Central memory CD8-positive, alpha-beta T cell (primary cell): ENCODE data around the gene VENTX.
"Not testable (repeated sequence)": the region's sequence is repeated elsewhere in the genome, so short reads cannot be mapped to it uniquely, and the experiment has no call there.

Experiments
- ATAC-seq: fragments of 150-1000 bp; cut with Tn5 transposase; replicated peaks from 2 replicates; pipeline ENCODE4 v1.10.0; 2022; ENCODE audit warnings: mild to moderate bottlenecking, moderate FRiP score, moderate number of reproducible peaks; ENCODE audit not compliant: poor library complexity, severe bottlenecking; ENCODE audit errors: extremely low read depth
- DNase-seq, 2 donors: peaks; one replicate each; pipeline ENCODE4 v3.0.0; 2021; ENCODE audit warnings: low spot score in 2 of 2
- H3K27ac Mint-ChIP-seq: one replicate; pipeline ENCODE4 v1.8.0; 2022; ENCODE audit warnings: low read depth, mild to moderate bottlenecking, moderate library complexity, mixed read lengths
- H3K27me3 Mint-ChIP-seq: one replicate; pipeline ENCODE4 v1.8.0; 2022; ENCODE audit warnings: mixed read lengths
- H3K36me3 Mint-ChIP-seq: one replicate; pipeline ENCODE4 v1.8.0; 2022; ENCODE audit warnings: mild to moderate bottlenecking, moderate library complexity, mixed read lengths; ENCODE audit not compliant: insufficient read depth
- H3K4me1 Mint-ChIP-seq: one replicate; pipeline ENCODE4 v1.8.0; 2022; ENCODE audit warnings: mixed read lengths
- H3K4me3 Mint-ChIP-seq: one replicate; pipeline ENCODE4 v1.8.0; 2022; ENCODE audit warnings: mild to moderate bottlenecking, moderate library complexity, mixed read lengths
- H3K9me3 Mint-ChIP-seq: one replicate; pipeline ENCODE4 v1.8.0; 2022; ENCODE audit warnings: mixed read lengths

The VENTX gene

DNA sequence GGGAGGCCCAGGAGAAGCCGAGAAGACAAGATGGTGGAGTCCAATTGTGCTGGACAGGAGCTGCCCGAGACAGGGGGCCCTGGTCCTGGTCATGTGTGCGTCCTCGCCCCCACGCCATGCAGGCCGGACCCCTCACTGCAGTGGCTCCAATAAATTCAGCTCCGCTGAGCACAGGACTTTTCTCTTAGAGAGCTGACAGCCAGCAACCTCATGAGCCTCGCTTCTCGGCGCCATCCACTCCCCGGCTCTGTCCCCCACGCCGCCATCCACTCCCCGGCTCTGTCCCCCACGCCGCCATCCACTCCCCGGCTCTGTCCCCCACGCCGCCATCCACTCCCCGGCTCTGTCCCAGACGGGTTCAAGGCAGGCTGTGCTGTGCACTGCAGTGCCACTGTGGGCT, 10.4 kb upstream of the VENTX start:
- no peak overlapping the region for H3K27ac Mint-ChIP-seq
- ATAC-seq: no peak
- no peak for DNase-seq
- peaks cover 7% of the 10 kb centered on the region for H3K4me1 Mint-ChIP-seq
- no peaks in the 10 kb centered on the region for H3K9me3 Mint-ChIP-seq
- H3K4me3 Mint-ChIP-seq: no peak overlapping the region
- peaks cover 58% of the 10 kb centered on the region for H3K27me3 Mint-ChIP-seq
- peaks cover 3% of the 10 kb centered on the region for H3K36me3 Mint-ChIP-seq

DNA sequence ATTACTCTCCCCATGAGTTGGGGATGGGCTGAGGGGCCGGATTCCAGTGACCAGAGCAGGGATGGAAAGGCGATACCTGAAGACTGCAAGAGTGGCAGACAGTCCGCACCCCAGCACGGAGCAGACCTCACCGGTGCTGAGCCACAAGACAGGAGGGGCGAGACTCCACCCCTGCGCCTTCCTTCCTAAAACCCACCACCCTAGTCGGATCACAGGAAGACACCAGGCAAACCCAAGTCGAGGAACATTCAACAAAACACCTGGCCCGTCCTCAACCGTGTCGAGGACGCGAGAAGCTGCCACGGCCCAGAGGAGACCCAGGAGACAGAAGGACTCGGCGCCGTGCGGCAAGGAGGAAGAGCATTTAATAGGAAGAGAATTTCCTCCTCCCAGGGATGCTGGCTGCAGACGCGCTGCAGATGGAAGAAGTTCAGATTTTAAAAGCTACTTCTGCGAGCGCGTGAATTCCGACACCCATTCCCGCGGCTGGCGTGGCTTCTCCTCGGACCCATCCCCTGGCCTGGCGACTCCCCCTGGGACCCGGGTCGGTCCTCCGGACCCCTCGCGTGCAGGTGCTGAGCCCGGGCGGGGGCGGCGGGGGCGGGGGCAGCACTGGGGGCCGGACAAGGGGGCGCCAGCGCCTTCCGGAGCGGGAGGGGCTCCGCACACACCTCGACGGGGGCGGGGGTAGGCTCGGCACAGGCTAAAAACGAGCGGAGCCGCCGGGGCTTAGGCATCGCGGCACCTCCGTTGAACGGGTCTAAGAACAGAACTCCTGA, 8.2 kb upstream of the VENTX start:
- Mint-ChIP-seq H3K4me1 (peaks cover 7% of the 10 kb centered on the region), H3K27ac (no peak overlapping the region), H3K9me3 (no peaks in the 10 kb centered on the region), H3K4me3 (peak overlapping the region; percentile 55), H3K27me3 (peaks cover 78% of the 10 kb centered on the region), H3K36me3 (peaks cover 3% of the 10 kb centered on the region)
- DNase-seq (no peak), ATAC-seq (no peak)

DNA sequence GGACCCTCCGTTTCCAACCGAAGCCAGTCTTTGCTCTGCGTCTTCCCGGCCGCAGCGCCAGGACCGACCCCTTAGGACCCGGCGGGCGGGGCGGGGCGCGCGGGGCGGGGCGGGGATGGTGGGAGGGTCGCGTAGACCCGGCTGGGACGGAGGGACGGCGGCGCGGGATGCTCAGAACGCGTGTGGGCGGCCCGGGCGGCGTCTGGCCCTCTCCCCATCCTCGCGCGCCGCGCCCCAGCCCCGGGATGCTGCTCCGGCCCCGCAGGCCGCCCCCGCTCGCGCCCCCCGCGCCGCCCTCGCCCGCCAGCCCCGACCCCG, 7.7 kb upstream of the VENTX start, which contains the start of gene UTF1:
UTF1 (plus strand) TSS at position 174 of the 318 bp plus-strand sequence; CDS start at position 246, 72 bp downstream.
- peaks cover 3% of the 10 kb centered on the region for H3K36me3 Mint-ChIP-seq
- no peak within 1 kb of the TSS for H3K27ac Mint-ChIP-seq
- H3K9me3 Mint-ChIP-seq: no peaks in the 10 kb centered on the region
- ATAC-seq (no peak), DNase-seq (no peak)
- H3K27me3 Mint-ChIP-seq: peaks cover 78% of the 10 kb centered on the region
- H3K4me1 Mint-ChIP-seq: peaks cover 7% of the 10 kb centered on the region
- peak within 1 kb of the TSS; percentile 55 for H3K4me3 Mint-ChIP-seq

DNA sequence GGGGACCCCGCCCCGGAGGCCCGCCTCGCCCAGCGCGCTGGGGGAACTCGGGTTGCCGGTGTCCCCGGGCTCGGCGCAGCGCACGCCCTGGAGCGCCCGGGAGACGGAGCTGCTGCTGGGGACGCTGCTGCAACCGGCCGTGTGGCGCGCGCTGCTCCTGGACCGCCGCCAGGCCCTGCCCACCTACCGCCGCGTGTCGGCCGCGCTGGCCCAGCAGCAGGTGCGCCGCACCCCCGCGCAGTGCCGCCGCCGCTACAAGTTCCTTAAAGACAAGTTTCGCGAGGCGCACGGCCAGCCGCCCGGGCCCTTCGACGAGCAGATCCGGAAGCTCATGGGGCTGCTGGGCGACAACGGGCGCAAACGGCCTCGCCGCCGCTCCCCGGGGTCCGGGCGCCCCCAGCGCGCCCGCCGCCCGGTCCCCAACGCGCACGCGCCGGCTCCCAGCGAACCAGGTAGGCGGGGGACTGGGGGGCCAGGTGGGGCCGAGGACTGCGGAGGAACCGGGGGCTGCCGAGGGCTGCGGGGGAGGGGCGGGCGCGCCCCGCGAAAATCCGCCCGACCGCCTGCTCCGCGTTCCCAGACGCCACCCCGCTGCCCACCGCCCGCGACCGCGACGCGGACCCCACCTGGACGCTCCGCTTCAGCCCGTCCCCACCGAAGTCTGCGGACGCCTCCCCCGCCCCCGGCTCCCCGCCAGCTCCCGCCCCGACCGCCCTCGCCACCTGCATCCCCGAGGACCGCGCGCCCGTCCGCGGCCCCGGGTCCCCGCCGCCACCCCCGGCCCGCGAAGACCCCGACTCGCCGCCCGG, 7.1 kb upstream of the VENTX start:
- no peak for ATAC-seq
- Mint-ChIP-seq H3K27me3 (peaks cover 74% of the 10 kb centered on the region), H3K36me3 (peaks cover 3% of the 10 kb centered on the region), H3K9me3 (no peaks in the 10 kb centered on the region), H3K27ac (no peak overlapping the region), H3K4me3 (peak overlapping the region; percentile 41), H3K4me1 (peaks cover 7% of the 10 kb centered on the region)
- DNase-seq: no peak

DNA sequence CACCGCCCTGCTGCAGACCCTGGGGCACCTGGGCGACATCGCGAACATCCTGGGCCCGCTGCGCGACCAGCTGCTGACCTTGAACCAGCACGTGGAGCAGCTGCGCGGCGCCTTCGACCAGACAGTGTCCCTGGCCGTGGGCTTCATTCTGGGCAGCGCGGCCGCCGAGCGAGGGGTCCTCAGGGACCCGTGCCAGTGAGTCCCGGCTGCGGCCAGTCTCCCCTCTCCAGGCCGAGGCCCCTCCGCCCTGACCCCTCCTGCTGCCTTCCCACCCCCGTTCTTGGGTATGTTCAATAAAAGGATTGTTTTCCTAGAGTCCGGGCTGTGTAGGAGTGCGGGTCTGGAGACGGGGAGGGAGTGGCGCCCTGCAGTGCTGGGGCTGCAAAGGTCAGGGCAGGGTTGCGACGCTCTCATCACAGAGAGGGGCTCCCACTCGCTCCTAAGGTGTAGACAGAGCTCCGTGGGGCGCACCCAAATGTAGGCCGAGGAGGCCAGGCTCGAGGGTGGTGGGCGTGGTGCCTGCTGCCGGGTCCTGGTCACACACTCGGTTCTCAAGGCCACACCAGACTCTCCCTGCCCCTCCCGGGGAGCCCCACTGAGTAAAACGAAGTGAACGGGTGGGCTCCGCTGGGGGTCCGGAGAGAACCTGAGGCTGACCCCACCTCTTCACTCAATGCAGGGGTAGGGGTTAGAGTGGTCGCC, 6.3 kb upstream of the VENTX start:
- Mint-ChIP-seq H3K4me3 (no peak overlapping the region), H3K9me3 (no peaks in the 10 kb centered on the region), H3K4me1 (peaks cover 7% of the 10 kb centered on the region), H3K27ac (no peak overlapping the region), H3K27me3 (peaks cover 66% of the 10 kb centered on the region), H3K36me3 (peaks cover 3% of the 10 kb centered on the region)
- DNase-seq (no peak), ATAC-seq (no peak)

DNA sequence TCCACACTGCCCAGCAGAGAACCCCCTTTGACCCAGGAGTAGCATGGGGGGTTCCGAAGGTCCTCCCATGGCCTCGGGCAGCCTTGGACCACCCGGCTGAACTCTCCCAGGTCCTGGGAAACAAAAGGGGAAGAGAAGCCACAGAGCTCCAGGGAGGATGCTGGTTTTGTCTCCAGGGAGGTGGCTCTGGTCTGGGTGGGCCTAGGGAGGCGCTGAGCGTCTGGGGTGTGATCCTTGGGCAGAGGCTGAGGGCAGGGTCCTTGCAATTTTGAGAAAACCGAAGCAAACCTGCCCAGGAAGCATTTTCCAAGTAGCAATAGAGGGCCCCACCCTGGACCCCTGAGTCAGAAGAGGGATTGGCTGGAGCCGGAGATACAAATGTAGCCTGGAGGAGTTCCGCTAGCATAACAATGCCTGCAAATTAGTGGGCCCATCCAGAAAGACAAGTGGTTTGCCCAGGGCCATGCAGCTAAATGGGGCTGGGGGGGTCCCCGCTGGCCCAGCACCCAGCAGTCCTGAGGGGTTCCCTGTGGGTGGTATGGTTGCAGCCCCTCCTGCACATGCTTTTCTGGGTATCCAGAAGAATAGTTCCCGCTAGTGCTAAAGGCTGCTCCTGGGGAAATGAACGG, 5.6 kb upstream of the VENTX start:
- ATAC-seq (no peak), DNase-seq (no peak)
- peaks cover 7% of the 10 kb centered on the region for H3K4me1 Mint-ChIP-seq
- H3K27ac Mint-ChIP-seq: no peak overlapping the region
- no peak overlapping the region for H3K4me3 Mint-ChIP-seq
- peaks cover 3% of the 10 kb centered on the region for H3K36me3 Mint-ChIP-seq
- no peaks in the 10 kb centered on the region for H3K9me3 Mint-ChIP-seq
- peaks cover 60% of the 10 kb centered on the region for H3K27me3 Mint-ChIP-seq

DNA sequence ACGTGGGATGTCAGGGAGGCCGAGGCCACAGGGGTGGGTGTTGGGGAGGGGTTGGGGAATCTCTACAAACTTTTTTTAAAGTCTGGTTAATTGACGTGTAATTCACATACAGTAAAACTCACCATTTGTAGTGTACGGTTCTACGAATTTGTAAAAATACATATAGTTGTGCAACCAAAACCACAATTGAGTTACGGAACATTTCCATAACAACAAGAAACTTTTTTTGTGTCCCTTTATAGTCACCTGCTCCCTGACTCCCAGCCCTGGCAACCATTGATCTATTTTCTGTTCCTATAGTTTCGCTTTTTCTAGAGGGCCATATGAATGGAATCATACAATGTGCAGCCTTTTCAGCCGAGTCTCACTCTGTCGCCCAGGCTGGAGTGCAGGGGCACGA, 2.9 kb upstream of the VENTX start:
- not testable (repeated sequence) for ATAC-seq, DNase-seq, H3K4me1 Mint-ChIP-seq, H3K27ac Mint-ChIP-seq, H3K36me3 Mint-ChIP-seq, H3K9me3 Mint-ChIP-seq
- Mint-ChIP-seq H3K4me3 (peak overlapping the region; percentile 66), H3K27me3 (peaks cover 49% of the 10 kb centered on the region)

DNA sequence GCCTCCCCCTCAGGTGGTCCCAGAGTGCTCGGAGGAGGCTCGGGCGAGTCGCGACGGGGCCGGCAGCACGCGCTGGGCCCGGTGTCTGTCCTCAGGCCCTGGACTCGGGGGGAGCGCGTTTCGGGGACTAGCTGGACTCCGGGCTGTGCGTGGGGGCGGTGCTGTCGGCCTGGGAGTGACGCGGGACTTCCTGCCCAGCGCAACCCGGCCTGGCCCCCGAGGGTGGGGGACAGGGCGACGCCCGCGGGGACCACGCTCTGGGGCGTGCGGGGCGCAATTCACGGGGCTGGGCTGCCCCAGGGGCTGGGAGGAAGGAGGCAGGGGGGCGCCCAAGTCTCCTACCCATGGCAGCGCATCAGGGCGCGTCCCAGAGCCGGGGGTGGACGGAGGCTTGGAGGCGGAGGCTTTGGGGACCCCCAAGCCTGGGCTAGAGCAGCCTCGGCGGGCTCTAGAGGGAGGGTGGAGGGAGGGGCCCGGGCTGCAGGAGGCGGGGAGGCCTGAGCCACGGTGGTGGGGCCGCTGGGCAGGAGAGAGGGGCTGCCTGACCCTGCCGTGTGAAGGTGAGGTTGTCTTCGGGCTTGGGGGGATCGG, 2.3 kb upstream of the VENTX start:
- no peaks in the 10 kb centered on the region for H3K4me1 Mint-ChIP-seq
- ATAC-seq (no peak), DNase-seq (no peak)
- H3K4me3 Mint-ChIP-seq: peak overlapping the region; percentile 66
- peaks cover 55% of the 10 kb centered on the region for H3K27me3 Mint-ChIP-seq
- H3K36me3 Mint-ChIP-seq: no peaks in the 10 kb centered on the region
- H3K27ac Mint-ChIP-seq: no peak overlapping the region
- no peaks in the 10 kb centered on the region for H3K9me3 Mint-ChIP-seq

DNA sequence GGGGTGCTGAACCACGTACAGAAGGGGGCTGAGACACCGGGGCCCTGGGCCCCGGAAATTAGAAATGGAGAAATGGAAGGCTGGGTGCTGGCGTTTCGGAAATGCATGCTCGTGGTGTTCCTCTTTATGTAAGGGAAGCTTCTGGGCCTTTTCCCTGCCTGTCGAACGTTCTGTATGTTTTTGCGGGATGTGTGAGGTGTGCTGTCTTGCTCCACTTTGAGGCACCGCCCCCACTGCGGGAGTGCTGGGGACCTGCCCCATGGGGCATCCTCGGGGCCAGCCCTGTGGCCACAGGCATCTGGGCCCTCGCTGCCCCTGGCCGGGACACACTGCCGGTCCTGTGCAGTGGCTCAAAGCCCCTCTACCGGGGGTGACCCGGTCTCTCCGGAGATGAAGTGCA, 1.7 kb upstream of the VENTX start:
- no peaks in the 10 kb centered on the region for H3K36me3 Mint-ChIP-seq
- no peak overlapping the region for H3K27ac Mint-ChIP-seq
- peaks cover 5% of the 10 kb centered on the region for H3K4me1 Mint-ChIP-seq
- ATAC-seq: no peak
- H3K4me3 Mint-ChIP-seq: peak overlapping the region; percentile 66
- no peak for DNase-seq
- peaks cover 61% of the 10 kb centered on the region for H3K27me3 Mint-ChIP-seq
- H3K9me3 Mint-ChIP-seq: no peaks in the 10 kb centered on the region

DNA sequence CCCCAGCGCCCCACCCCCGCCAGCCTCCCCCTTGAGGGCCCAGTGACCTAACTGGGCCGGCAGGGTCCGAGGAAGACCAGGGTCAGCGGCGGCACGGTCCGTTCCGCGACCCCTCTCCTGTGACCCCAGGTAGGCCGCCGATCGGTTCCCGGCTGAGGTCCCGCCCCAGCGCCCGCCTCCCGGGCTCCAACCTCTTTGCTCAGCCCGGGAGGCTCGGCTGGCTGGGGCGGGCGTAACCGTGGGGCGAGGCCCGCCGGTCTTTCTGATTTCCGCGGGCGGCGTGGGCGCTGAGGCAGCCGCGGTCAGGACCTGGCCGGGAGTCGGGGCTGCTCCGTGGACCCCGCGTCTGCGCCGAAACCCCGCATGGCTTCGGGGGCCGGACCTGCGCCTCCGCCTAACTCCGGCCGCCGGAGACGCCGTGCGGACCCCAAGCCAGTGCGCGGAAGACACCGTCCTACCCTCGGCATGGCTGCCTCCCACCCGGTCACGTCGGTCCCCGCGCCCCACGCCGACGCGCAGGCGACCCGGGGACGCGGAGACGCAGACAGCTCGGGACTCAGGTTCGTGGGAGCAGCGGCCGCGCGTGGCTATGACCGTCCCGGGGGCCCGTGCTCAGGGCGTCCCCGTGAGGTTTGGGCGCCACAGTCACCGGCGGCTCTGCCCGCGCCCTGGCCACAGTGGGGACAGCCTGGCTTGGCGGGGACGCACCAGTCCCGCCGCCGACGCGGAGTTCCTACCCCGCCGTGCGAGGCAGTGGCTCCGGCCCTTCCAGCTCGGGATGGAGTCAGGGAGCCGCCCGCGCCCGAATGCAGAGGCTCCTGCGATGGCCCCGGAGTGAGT, 1.0 kb upstream of the VENTX start:
- no peak for ATAC-seq
- peaks cover 11% of the 10 kb centered on the region for H3K4me1 Mint-ChIP-seq

DNA sequence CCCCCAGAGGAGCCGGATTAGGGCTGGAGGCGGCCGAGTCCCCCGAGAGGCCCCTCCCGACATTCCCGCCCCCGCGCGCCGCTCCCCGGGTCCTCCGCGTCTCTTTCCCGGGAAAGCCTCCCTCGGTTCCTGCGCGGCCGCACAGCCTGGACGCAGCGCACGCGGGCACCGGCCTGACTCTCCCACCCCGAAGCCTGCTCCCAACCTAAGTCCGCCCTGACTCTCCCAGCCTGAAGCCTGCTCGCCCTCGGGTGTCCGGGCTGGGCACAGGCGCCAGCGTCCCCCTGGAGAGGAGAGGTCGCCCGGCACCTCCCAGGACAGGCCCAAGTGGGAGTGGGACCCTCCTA, 441 bp upstream of the VENTX start:
- Mint-ChIP-seq H3K36me3 (no peaks in the 10 kb centered on the region), H3K27ac (no peak overlapping the region), H3K4me1 (peaks cover 14% of the 10 kb centered on the region), H3K9me3 (no peaks in the 10 kb centered on the region), H3K27me3 (peaks cover 61% of the 10 kb centered on the region), H3K4me3 (peak overlapping the region; percentile 54)
- DNase-seq (no peak), ATAC-seq (no peak)

More for the DNA sequence above, 1.0 kb upstream of the VENTX start:
- Mint-ChIP-seq H3K4me3 (no peak overlapping the region), H3K27ac (no peak overlapping the region), H3K9me3 (no peaks in the 10 kb centered on the region), H3K36me3 (no peaks in the 10 kb centered on the region), H3K27me3 (peaks cover 61% of the 10 kb centered on the region)
- no peak for DNase-seq
